Ectodermal cell (in vitro differentiated cells): ENCODE results near the gene TEX29.

Experiments
- H3K27ac ChIP-seq: 2 replicates; pipeline ENCODE4 v1.7.0; 2013; ENCODE audit warnings: mild to moderate bottlenecking, low read depth, low read length; ENCODE audit not compliant: insufficient read depth, poor library complexity, severe bottlenecking
- H3K27me3 ChIP-seq: 2 replicates; pipeline ENCODE4 v1.7.0; 2013; ENCODE audit warnings: mild to moderate bottlenecking, low read length; ENCODE audit not compliant: insufficient read depth, control insufficient read depth, poor library complexity, severe bottlenecking
- H3K36me3 ChIP-seq: one replicate; pipeline ENCODE4 v1.7.0; 2013; ENCODE audit warnings: low read length; ENCODE audit not compliant: control insufficient read depth, insufficient read depth
- H3K4me1 ChIP-seq: one replicate; pipeline ENCODE4 v1.7.0; 2013; ENCODE audit warnings: low read length; ENCODE audit not compliant: control insufficient read depth, insufficient read depth
- H3K4me3 ChIP-seq: 2 replicates; pipeline ENCODE4 v1.7.0; 2013; ENCODE audit warnings: low read depth, low read length, control low read depth; ENCODE audit not compliant: insufficient read depth
- H3K9me3 ChIP-seq: 2 replicates; pipeline ENCODE4 v1.7.0; 2013; ENCODE audit warnings: mild to moderate bottlenecking, low read length, moderate library complexity; ENCODE audit not compliant: control insufficient read depth
- WGBS, 2 experiments: methylation state at CpG; one replicate each; pipeline ENCODE4 v1.1.7; 2013; ENCODE audit warnings: missing lambda C conversion rate in 2 of 2; 5-methylcytosine and 5-hydroxymethylcytosine counted together

The TEX29 gene

DNA sequence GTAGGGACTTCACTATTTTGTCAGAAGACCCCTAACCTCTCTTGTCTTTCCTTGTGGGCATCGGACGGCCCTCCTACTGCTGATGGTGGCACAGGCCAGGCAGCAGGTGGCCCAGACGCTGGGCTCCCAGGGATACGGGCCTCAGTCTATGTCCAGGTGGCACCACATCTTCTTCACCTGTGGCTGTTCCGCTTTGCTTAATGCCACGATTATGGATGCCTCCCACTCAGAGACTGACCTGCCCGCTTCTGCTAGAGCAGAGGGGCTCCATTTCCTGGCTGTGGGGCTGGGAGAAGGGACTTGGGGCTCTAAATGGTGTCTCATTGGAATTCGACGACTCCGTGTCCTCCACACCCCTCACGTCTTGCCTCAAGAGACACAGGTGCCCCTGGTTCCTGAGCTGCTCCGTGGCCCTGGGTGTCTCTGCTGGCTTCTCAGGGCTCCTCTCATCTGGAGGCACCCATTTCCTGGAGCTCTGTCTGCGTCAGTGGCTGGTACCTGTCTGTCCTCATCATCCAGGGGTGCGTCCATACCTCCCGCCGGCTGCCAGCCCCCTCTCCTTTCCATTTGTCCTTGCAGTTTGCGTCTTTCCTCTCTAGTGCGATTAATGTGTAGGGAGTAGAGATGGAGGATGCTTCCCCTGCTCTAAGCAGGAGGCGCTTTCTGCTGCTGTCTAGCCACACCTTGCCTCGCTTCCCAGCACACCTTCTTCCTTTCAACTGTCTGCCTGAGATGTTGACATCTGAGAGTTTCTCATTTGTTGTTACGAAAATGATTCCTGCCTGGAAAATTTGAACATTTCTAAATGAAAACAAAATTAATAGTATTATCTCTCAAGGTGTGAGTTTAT lies 63.4 kb downstream of the TEX29 start:
- H3K4me1 ChIP-seq: no peaks in the 10 kb centered on the region
- no peak overlapping the region for H3K27ac ChIP-seq
- H3K9me3 ChIP-seq: no peaks in the 10 kb centered on the region
- H3K27me3 ChIP-seq: no peaks in the 10 kb centered on the region
- H3K36me3 ChIP-seq: no peaks in the 10 kb centered on the region
- H3K4me3 ChIP-seq: no peak overlapping the region
- whole genome bisulfite sequencing, 2 experiments: 77 to 79% methylated on average over 18 to 19 of the region's 21 CpGs

- 92 to 95% methylated on average over 11 of the region's 11 CpGs for WGBS, 2 experiments
- Histone ChIP-seq H3K36me3 (no peaks in the 10 kb centered on the region), H3K27ac (no peak overlapping the region), H3K9me3 (no peaks in the 10 kb centered on the region), H3K27me3 (no peaks in the 10 kb centered on the region), H3K4me3 (no peak overlapping the region), H3K4me1 (no peaks in the 10 kb centered on the region)
Measured at GRCh38 chr13:111384441-111385182, 64.2 kb downstream of the TEX29 start.

DNA sequence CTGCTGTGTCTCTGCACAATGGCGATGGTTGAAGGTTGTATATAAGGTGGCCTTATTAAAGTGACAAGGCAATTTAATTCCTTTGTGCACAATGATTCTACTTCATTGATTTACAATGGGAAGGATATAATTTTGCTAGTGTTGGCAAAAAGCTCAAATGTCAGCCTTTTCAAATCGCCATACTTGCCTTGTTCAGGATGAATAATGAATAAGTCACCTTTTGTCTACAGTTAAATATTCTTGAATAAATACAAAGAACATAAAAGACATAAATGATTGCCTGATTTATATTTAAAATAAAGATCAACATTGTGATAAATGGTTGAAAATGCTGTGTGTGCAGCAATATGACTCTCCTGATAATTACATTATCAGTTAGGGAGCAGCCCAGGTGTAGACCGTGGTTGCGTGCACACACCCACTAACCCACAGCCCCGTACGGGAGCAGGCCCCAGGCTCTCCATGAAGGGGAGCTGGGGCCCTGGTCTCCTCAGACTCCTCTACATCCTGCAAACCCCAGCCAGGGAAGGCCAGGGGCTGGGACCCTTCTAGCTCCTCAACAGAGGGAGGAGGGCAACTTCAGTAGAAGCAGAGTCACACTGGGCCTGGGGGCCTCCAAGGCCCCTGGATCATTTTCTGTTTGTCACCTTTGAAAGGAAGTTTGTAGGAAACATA lies 64.9 kb downstream of the TEX29 start:
- Histone ChIP-seq H3K4me1 (no peaks in the 10 kb centered on the region), H3K27ac (no peak overlapping the region), H3K36me3 (no peaks in the 10 kb centered on the region), H3K27me3 (no peaks in the 10 kb centered on the region), H3K9me3 (no peaks in the 10 kb centered on the region), H3K4me3 (no peak overlapping the region)
- 91 to 93% methylated on average over 5 to 6 of the region's 6 CpGs for WGBS, 2 experiments

GRCh38 chr13:111387026-111387871 lies 66.8 kb downstream of the TEX29 start:
- WGBS, 2 experiments: 91 to 92% methylated on average over 24 of the region's 24 CpGs
- Histone ChIP-seq H3K9me3 (no peaks in the 10 kb centered on the region), H3K27me3 (no peaks in the 10 kb centered on the region), H3K36me3 (no peaks in the 10 kb centered on the region), H3K4me1 (no peaks in the 10 kb centered on the region), H3K27ac (no peak overlapping the region), H3K4me3 (no peak overlapping the region)

DNA sequence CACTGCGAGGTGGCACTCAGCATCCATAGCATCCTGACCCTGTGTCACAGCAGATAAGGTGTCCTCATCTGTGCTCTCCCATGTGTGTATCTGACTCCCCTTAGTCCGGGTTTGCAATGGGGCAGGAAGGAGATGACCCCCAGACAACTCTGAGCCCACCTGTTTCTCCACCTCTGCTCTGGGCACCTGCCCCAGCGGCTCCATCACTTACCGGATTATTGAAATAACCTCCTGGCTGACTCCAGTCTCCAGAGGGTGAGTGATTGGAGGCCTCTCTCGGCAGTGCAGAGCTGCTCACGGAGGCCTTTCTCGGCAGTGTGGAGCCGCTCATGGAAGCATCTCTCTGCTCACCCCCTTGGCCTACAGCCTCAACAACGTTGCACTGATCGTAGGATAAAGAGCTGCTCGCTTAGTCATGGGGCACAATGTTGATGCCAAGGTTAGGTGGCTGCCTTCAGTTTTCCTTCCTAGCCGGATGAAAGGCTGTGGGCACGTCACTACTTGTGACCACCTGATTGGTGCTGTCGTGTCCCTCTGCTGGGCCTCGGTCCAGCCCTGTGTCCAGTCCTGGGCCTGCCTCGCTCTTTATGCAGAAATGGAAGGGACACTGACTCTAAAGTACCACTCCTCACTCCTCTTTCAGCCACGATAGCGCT lies 67.6 kb downstream of the TEX29 start:
- 90 to 93% methylated on average over 18 of the region's 18 CpGs for WGBS, 2 experiments
- no peak overlapping the region for H3K27ac ChIP-seq

GRCh38 chr13:111388851-111389500 lies 68.5 kb downstream of the TEX29 start:
- H3K27me3 ChIP-seq: no peaks in the 10 kb centered on the region
- H3K4me3 ChIP-seq: no peak overlapping the region
- H3K4me1 ChIP-seq: no peaks in the 10 kb centered on the region
- H3K36me3 ChIP-seq: no peaks in the 10 kb centered on the region
- H3K9me3 ChIP-seq: no peaks in the 10 kb centered on the region
- no peak overlapping the region for H3K27ac ChIP-seq
- WGBS, 2 experiments: 91 to 92% methylated on average over 19 of the region's 19 CpGs

More for the DNA sequence above, 67.6 kb downstream of the TEX29 start:
- no peaks in the 10 kb centered on the region for H3K9me3 ChIP-seq
- H3K36me3 ChIP-seq: no peaks in the 10 kb centered on the region
- H3K4me3 ChIP-seq: no peak overlapping the region
- no peaks in the 10 kb centered on the region for H3K27me3 ChIP-seq
- no peaks in the 10 kb centered on the region for H3K4me1 ChIP-seq

- H3K36me3 ChIP-seq: no peaks in the 10 kb centered on the region
- 83% methylated on average over 21 of the region's 21 CpGs for WGBS, 2 experiments
- no peak overlapping the region for H3K27ac ChIP-seq
- no peaks in the 10 kb centered on the region for H3K27me3 ChIP-seq
- no peaks in the 10 kb centered on the region for H3K4me1 ChIP-seq
- H3K4me3 ChIP-seq: no peak overlapping the region
- no peaks in the 10 kb centered on the region for H3K9me3 ChIP-seq
Measured at GRCh38 chr13:111389621-111390521, 69.4 kb downstream of the TEX29 start.

DNA sequence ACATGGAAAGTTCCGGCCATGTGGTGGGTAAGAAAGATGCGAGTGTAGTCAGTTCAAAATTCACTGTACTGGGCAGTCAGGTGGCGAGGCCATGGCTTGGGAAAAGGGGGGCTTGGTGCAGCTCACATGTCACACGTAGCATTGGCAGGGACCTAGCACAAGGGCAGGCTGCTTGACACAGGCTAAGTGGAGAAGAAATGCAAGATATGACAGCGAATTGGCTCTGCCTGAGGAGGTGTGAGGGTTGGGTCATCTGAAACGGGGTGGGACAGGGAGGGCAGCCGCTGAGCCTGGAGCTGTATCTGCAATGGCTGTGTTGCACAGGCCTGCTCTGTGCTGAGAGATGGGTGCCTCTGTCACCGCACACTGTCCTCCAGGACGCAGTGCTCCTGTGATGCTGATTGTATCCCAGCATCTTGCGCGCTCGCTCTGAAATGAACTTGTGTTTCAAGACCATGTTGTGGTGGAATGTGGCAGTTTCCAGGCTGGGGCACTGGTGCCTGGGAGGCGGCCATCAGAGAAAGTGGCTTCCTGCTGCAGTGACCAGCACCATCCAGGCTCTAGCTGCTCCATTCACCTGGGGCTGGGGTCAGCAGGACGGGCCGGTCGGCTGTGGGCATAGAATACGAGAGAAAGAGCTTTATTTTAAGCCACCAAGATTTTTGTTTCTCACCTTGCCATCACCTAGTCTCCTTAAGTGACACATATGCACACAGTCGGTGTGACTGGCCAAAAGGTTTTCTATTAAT lies 70.3 kb downstream of the TEX29 start:
- H3K27ac ChIP-seq: no peak overlapping the region
- H3K9me3 ChIP-seq: no peaks in the 10 kb centered on the region
- H3K4me3 ChIP-seq: no peak overlapping the region
- H3K36me3 ChIP-seq: no peaks in the 10 kb centered on the region
- 91 to 92% methylated on average over 18 of the region's 18 CpGs for WGBS, 2 experiments
- no peaks in the 10 kb centered on the region for H3K4me1 ChIP-seq
- no peaks in the 10 kb centered on the region for H3K27me3 ChIP-seq
